Calu3 (cell line): Measurements from ENCODE around the gene TPPP. TPM values are rescaled to one million over a fixed set of nuclear protein-coding genes. Genes with fewer than 3 reads are reported as not detected.

Experiments
- BruUV-seq: library from RNA; stranded (reverse); fragments of 400-500 nt; replicated peaks from 2 replicates; lab custom pipeline; 2021; lab: Mats Ljungman, UMichigan
- CTCF ChIA-PET: fragments of 300-600 bp; sonication (Branson Sonifier 250); formaldehyde crosslinking; loops from one replicate; lab custom pipeline; 2022; ENCODE audit warnings: antibody characterized with exemption; lab: Charles Lee
- DNase-seq: peaks from one replicate; pipeline ENCODE4 v3.0.0; 2022
- H3K27ac Mint-ChIP-seq: one replicate; pipeline ENCODE4 v1.8.0; 2022; ENCODE audit warnings: mixed read lengths; ENCODE audit not compliant: unreplicated experiment
- H3K27me3 Mint-ChIP-seq: one replicate; pipeline ENCODE4 v1.8.0; 2022; ENCODE audit warnings: mixed read lengths; ENCODE audit not compliant: unreplicated experiment
- H3K36me3 Mint-ChIP-seq: one replicate; pipeline ENCODE4 v1.8.0; 2022; ENCODE audit warnings: mild to moderate bottlenecking, moderate library complexity, mixed read lengths; ENCODE audit not compliant: insufficient read depth, unreplicated experiment
- H3K4me1 Mint-ChIP-seq: one replicate; pipeline ENCODE4 v1.8.0; 2022; ENCODE audit warnings: mild to moderate bottlenecking, low read depth, mixed read lengths; ENCODE audit not compliant: unreplicated experiment
- H3K4me3 Mint-ChIP-seq: one replicate; pipeline ENCODE4 v1.8.0; 2022; ENCODE audit warnings: mild to moderate bottlenecking, low read depth, moderate library complexity, mixed read lengths; ENCODE audit not compliant: unreplicated experiment
- H3K9me3 Mint-ChIP-seq: one replicate; pipeline ENCODE4 v1.8.0; 2022; ENCODE audit warnings: low read depth, mixed read lengths; ENCODE audit not compliant: unreplicated experiment
- intact Hi-C: fragments of 100-400 bp; cut with micrococcal nuclease; formaldehyde crosslinking; loops from one replicate; pipeline ENCODE4 v1.10.0; 2022; ENCODE audit not compliant: unreplicated experiment
- total RNA-seq: library from RNA; stranded (reverse); gene quantifications from 2 replicates; pipeline ENCODE4 v1.2.3, GENCODE V29; 2022
- TF ChIP-seq, protein P1 (sequence below): fragments of 200-600 bp; IDR thresholded peaks from one replicate; pipeline ENCODE4 v1.8.0; 2022; ENCODE audit warnings: antibody characterized with exemption; ENCODE audit not compliant: unreplicated experiment

Gene TPPP
- total RNA-seq, 1 experiment from 2014 or later = 0.38 TPM

- intact Hi-C loops = no loop called here
- peaks cover 55% of the 10 kb centered on the region for H3K36me3 Mint-ChIP-seq
- TF ChIP-seq, protein P1, sequence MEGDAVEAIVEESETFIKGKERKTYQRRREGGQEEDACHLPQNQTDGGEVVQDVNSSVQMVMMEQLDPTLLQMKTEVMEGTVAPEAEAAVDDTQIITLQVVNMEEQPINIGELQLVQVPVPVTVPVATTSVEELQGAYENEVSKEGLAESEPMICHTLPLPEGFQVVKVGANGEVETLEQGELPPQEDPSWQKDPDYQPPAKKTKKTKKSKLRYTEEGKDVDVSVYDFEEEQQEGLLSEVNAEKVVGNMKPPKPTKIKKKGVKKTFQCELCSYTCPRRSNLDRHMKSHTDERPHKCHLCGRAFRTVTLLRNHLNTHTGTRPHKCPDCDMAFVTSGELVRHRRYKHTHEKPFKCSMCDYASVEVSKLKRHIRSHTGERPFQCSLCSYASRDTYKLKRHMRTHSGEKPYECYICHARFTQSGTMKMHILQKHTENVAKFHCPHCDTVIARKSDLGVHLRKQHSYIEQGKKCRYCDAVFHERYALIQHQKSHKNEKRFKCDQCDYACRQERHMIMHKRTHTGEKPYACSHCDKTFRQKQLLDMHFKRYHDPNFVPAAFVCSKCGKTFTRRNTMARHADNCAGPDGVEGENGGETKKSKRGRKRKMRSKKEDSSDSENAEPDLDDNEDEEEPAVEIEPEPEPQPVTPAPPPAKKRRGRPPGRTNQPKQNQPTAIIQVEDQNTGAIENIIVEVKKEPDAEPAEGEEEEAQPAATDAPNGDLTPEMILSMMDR = no peak
- H3K9me3 Mint-ChIP-seq = no peaks in the 10 kb centered on the region
- no peak overlapping the region for H3K27ac Mint-ChIP-seq
- CTCF ChIA-PET = no interaction called here
- H3K4me1 Mint-ChIP-seq = peaks cover 8% of the 10 kb centered on the region
- H3K27me3 Mint-ChIP-seq = no peaks in the 10 kb centered on the region
- no peak overlapping the region for H3K4me3 Mint-ChIP-seq
- BruUV-seq = no TSS peak
- no peak for DNase-seq
These were observed 33.5 kb downstream of the TPPP start for GRCh38 chr5:659496-660263.

DNA sequence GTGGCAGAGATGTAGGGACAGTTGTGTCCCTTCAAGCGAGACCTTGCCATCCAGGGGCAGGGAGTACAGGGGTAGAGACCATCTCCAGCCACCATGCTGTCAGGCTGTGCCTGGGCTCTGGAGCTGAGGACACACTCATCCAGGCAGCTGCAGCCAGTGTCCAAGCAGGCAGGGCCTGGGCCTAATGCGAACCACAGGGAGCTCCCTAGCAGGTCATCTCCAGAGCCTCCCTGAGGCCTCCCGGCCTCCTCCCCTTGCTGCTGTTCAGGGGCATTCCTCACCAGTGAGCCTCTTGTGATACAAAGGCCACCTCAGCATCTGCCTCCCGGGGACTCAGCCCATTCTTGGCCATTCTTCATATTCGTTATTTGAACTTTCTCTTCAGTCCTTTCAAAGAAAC is 35.0 kb downstream of the TPPP start:
- no TSS peak for BruUV-seq
- no peaks in the 10 kb centered on the region for H3K27me3 Mint-ChIP-seq
- no peak overlapping the region for H3K27ac Mint-ChIP-seq
- CTCF ChIA-PET = no interaction called here
- H3K36me3 Mint-ChIP-seq = peaks cover 40% of the 10 kb centered on the region
- no peak overlapping the region for H3K4me3 Mint-ChIP-seq
- H3K4me1 Mint-ChIP-seq = peaks cover 8% of the 10 kb centered on the region
- TF ChIP-seq, protein P1 = no peak
- intact Hi-C loops = no loop called here
- no peak for DNase-seq
- no peaks in the 10 kb centered on the region for H3K9me3 Mint-ChIP-seq

DNA sequence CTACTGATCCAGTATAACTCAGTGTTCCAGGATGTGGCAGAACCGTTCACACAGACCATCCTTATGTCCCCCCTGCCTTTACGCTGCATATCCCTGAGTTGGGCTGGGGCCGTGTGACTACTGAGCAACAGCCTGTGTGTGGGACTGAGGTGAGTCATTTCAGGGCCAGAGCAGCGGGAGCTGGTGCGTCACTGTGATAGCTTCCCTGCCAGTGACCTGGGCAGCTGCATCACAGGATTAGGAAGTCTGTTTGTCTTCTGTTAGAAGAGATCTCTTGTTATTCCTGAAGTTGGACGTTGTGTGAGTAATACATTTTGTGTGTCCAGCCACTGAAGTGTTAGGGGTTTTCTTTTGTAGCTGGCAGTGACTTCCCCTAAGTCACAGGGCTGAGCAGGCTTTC is 35.6 kb downstream of the TPPP start:
- Mint-ChIP-seq H3K4me1 (peaks cover 8% of the 10 kb centered on the region), H3K9me3 (no peaks in the 10 kb centered on the region), H3K36me3 (peaks cover 41% of the 10 kb centered on the region), H3K27ac (peak overlapping the region; percentile 71), H3K4me3 (no peak overlapping the region), H3K27me3 (no peaks in the 10 kb centered on the region)
- no TSS peak for BruUV-seq
- DNase-seq = peak; percentile 22
- TF ChIP-seq, protein P1 = no peak
- CTCF ChIA-PET = no interaction called here
- intact Hi-C loops = no loop called here

GRCh38 chr5:655406-655805 is 37.7 kb downstream of the TPPP start:
- TF ChIP-seq, protein P1 = no peak
- no peak overlapping the region for H3K4me3 Mint-ChIP-seq
- peaks cover 33% of the 10 kb centered on the region for H3K36me3 Mint-ChIP-seq
- intact Hi-C loops = no loop called here
- H3K9me3 Mint-ChIP-seq = no peaks in the 10 kb centered on the region
- no peak for DNase-seq
- BruUV-seq = no TSS peak
- peaks cover 8% of the 10 kb centered on the region for H3K4me1 Mint-ChIP-seq
- H3K27ac Mint-ChIP-seq = no peak overlapping the region
- CTCF ChIA-PET = no interaction called here
- H3K27me3 Mint-ChIP-seq = no peaks in the 10 kb centered on the region
